Midbrain (tissue), 1 donor: ENCODE results near the gene ZNF764.
"Not testable (repeated sequence)": the region's sequence is repeated elsewhere in the genome, so short reads cannot be mapped to it uniquely, and the experiment has no call there.

Experiments
- DNase-seq: peaks from one replicate; lab custom pipeline; 2025; lab: John Stamatoyannopoulos, UW

The ZNF764 gene

GRCh38 chr16:30557957-30558788 lies at the start of gene ZNF764:
Gene ZNF764, minus strand, starts transcription at chr16:30558374. Its CDS starts 192 bp downstream, at chr16:30558182.
- peak; percentile 99 for DNase-seq

DNA sequence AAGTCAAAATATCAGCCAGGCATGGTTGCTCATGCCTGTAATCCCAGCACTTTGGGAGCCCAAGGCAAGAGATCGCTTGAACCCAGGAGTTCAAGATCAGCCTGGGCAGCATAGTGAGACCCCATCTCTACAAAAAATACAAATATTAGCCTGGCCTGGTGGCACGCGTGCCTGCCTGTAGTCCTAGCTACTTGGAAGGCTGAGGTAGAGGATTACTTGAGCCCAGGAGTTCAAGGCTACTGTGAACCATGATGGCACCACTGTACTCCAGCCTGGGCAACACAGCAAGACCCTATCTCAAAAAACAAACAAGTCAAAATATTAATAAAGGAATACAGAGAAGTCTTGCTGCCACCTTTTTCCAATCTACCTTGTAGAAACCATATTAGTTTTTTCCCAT lies 47.8 kb upstream of the ZNF764 start:
- no peak for DNase-seq

DNA sequence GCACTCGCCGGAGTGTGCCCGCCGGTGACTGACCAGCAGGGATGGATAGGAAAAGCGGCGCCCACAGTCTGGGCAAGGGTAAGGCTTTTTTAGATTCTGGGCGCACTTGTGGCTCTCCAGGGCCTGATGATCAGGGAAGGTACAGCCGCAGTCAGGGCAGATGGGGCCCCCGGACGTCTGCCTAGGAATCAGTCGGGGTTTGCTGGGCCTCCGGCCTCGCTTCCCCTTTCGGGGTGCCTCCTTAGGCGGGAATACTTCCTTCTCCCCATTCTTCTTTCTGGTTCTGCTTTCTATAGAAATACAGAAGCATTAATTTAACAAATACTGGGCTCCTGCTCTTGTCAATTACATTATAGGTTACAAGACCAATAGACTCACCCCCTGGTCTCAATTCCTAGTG lies 47.0 kb upstream of the ZNF764 start:
- DNase-seq: peak; percentile 25

GRCh38 chr16:30604316-30604947 lies 46.3 kb upstream of the ZNF764 start:
- no peak for DNase-seq

DNA sequence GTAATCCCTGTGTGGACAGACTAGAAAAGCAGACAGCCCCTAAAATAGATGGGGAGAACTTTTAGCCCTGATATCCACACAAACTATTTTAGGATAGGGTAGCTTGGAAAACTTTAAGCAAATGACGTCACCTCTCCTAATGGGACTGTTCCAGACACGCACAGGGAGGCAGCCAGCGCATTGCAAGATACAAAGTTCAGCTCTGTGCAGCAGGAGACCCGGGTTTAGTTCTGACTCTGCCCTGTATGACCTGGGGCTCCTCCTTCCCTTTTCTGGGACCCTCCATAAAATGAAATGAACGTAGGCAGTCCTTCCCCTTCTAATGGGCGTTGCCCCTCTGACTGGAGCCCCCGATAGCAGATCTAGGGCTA lies 45.8 kb upstream of the ZNF764 start:
- DNase-seq: no peak

DNA sequence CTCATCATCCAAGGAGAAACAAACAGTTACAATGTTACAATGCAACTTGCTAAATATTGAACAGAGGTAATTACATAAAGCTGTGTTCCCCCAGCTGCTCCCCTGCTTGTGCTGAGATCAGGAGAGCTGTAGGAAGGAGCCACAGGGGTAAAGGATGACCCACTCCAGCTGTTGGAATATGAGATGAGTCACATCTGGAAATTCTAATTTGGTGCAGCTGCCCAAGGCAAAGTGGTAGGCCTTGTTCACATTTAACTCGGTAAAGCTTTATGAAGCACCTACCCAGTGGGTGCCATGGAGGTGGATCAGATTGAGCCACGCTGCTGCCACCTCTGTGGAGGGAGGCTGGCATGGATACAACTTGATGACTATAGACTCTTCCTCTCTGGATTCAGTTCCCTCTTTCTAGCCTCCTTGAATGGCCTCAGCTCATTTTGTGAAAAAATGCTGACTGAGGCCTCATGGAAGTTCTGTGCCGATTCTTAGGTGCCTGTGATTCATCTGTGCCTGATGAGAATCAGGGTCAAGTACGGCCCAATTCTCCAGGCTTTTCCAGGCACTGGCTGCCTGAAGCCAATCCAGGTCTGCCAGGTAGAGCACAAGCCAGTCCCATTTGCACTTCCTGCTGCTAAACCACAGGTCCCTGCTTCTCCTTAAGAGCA lies 44.6 kb upstream of the ZNF764 start:
- peak; percentile 9 for DNase-seq

GRCh38 chr16:30601966-30602365 lies 43.8 kb upstream of the ZNF764 start:
- no peak for DNase-seq

- DNase-seq: no peak
These were observed 42.8 kb upstream of the ZNF764 start for GRCh38 chr16:30600929-30601328.

- no peak for DNase-seq
These were observed 42.0 kb upstream of the ZNF764 start for GRCh38 chr16:30600215-30600614.

- DNase-seq: no peak
These were observed 34.7 kb upstream of the ZNF764 start for GRCh38 chr16:30592871-30593270.

DNA sequence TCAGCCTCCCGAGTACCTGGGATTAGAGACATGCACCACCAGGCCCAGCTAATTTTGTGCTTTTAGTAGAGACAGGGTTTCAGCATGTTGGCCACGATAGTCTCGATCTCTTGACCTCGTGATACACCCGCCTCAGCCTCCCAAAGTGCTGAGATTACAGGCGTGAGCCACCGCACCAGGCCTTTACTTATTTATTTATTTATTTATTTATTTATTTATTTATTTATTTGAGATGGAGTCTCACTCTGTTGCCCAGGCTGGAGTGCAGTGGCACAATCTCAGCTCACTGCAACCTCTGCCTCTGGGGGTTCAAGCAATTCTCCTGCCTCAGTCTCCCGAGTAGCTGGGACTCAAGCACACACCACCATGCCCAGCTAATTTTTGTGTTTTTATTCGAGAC lies 32.7 kb upstream of the ZNF764 start:
- not testable (repeated sequence) for DNase-seq

DNA sequence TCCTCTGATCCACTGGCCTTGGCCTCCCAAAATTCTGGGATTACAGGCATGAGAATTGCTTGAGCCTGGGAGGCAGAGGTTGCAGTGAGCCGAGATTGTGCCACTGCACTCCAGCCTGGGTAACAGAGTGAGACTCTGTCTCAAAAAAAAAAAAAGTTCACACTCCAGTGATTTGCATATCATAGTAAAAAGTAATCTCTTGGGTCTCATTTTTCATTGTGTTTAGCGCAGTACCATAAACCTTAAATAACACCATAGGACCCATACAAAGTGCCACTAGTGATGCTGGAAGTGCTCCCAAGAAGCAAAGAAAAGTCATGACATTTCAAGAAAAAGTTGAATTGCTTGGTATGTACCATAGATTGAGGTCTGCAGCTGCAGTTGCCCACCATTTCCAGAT lies 31.4 kb upstream of the ZNF764 start:
- not testable (repeated sequence) for DNase-seq

DNA sequence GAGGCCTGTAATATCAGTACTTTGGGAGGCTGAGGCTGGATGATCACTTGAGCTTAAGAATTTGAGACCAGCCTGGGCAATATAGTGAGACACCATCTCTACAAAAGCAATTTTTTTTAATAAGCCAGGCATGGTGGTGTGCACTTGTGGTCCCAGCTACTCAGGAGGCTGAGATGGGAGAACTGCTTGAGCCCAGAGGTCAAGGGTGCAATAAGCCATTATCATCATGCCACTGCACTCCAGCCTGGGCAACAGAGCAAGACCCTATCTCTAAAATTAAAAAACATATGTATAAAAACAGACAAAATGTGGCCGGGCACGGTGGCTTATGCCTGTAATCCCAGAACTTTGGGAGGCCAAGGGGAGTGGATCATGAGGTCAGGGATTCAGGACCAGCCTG lies 30.5 kb upstream of the ZNF764 start:
- no peak for DNase-seq

GRCh38 chr16:30585400-30586191 lies 27.4 kb upstream of the ZNF764 start, which contains the start of gene ZNF785:
Gene ZNF785, minus strand, starts transcription at chr16:30585697. Its CDS starts 86 bp downstream, at chr16:30585611.
- peak; percentile 99 for DNase-seq

DNA sequence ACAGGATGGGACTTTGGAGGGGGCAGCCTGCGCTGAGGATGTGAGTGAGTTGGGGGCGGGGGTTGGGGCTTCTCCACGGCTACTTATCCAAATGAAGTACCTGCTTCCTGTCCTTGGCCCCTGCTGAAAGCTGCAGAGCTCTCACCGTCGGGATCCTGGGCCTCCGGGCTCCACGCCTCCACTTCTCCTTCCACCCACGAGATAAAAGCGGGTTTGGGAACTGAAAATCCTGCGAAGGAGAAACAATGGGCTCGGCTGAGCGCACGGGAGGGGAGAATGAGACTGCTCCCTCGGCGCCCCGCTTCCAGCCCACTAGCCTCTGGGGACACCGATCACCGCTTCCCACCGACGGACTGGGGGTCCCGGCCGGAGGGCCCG lies 26.8 kb upstream of the ZNF764 start:
- DNase-seq: no peak

DNA sequence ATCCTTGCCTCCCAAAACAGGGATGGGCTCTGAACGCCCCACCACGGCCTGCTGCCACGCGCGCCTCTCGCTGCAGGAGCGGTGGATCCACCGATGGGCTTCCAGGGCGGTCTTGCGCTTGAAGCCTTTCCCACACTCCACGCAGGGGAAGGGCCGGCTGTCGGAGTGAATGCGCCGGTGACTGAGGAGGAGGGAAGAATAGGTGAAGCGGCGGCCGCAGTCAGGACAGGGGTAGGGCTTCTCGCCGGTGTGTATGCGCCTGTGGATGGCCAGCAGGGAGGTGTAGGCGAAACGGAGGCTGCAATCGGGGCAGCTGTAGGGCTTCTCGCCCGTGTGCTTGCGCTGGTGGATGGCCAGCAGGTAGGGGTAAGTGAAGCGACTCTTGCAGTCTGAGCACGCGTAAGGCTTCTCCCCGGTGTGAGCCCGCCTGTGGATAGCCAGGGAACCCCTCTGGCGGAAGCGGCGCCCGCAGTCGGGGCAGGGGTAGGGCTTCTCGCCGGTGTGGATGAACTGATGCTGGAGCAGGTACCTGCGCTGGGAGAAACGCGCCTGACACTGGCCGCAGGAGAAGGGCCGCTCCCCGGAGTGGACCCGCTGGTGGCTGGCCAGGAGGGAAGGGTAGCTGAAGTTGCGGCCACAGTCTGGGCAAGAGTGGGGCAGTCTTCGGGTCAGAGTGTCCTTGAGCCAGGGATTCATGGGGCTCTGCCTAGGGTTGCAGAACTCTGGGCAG lies 24.6 kb upstream of the ZNF764 start:
- DNase-seq: no peak

DNA sequence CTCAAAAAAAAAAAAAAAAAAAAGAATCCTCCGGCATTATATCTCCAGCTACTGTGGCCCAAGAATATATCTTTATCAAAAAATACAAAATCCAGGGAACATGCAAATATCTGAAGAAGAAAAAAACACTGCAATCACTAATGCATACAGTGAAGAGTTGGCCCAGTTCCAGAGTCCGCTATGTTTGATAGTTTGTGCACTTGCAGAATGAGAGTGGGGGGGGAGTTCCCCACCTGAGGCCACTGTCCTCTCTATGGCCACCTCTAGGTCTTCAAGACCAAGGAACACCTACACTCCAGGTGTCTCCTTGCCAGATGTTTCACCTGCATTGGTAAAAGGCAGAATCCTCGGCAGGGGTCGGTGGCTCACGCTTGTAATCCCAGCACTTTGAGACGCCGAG lies 23.3 kb upstream of the ZNF764 start:
- DNase-seq: no peak

DNA sequence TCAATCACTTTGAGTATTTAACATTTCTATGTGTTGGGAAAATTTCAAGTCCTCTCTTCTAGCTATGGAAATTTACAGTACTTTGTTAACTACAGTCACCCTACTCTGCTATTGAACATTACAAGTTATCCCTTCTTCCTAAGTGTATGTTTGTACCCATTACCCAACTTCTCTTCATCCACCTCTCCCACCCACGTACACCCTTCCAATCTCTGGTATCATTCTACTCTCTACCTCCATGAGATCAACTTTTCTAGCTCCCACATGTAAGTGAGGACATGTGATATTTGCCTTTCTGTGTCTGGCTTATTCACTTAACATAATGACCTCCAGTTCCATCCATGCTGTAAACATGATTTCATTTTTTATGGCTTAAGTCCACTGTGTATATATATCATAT lies 16.5 kb upstream of the ZNF764 start:
- DNase-seq: no peak

- peak; percentile 97 for DNase-seq
These were observed 13.5 kb upstream of the ZNF764 start, which contains the start of gene ZNF688 for GRCh38 chr16:30571445-30572322. Gene ZNF688, minus strand, starts transcription at chr16:30571714. Its CDS starts 85 bp downstream, at chr16:30571629.
